Measurements from ENCODE around the gene THEM4.
"Not testable (repeated sequence)": the region's sequence is repeated elsewhere in the genome, so short reads cannot be mapped to it uniquely, and the experiment has no call there.

The THEM4 gene

GRCh38 chr1:151858030-151858746 is 51.1 kb downstream of the THEM4 start:
- no peak for DNase-seq

DNA sequence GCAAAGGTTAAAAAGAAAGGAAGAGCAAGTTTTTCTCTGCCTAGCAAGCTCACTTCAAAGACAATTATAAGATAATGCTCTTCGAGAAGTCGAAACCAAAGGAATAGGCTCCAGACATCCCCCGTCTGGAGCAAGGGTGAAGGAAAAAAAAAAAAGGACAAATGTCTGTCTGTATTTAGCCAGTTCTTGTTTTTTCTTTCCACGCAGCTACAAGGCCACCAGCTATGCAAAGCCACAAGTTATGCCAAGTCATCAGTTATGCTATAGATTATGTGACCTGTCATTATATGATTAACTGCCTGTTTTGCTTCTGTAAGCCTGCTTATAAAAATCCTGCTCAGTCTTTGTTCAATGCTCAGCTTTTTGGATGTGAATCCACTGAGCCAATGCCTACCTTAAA is 53.4 kb downstream of the THEM4 start:
- DNase-seq: no peak

DNA sequence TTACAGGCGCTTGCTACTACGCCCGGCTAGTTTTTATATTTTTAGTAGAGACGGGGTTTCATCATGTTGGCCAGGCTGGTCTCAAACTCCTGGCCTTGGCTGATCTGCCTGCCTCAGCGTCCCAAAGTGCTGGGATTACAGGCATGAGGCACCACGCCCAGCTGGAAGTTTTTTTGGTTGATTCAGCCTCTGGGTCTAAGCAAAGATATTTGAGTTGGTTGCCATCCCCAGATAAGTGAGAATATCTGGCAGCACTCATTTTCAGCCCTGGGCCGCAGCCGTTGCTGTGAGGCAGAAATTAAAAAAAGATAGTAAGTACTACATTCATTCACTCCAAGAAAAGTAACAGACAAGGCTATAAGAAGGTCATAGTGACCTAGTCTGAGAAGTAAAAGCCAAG is 53.8 kb downstream of the THEM4 start:
- not testable (repeated sequence) for DNase-seq

- DNase-seq: no peak
Measured at GRCh38 chr1:151854658-151855057, 54.7 kb downstream of the THEM4 start.

- DNase-seq: no peak
Measured at GRCh38 chr1:151853411-151853943, 55.8 kb downstream of the THEM4 start, which contains the start of gene THEM5. THEM5 (minus strand) TSS chr1:151853712; CDS start chr1:151853565, 147 bp downstream.

- DNase-seq: no peak
Measured at GRCh38 chr1:151852733-151853132, 56.6 kb downstream of the THEM4 start.

- DNase-seq: no peak
Measured at GRCh38 chr1:151851886-151852285, 57.4 kb downstream of the THEM4 start.

GRCh38 chr1:151849871-151850270 is 59.4 kb downstream of the THEM4 start:
- no peak for DNase-seq

- no peak for DNase-seq
Measured at GRCh38 chr1:151849126-151849525, 60.2 kb downstream of the THEM4 start.

DNA sequence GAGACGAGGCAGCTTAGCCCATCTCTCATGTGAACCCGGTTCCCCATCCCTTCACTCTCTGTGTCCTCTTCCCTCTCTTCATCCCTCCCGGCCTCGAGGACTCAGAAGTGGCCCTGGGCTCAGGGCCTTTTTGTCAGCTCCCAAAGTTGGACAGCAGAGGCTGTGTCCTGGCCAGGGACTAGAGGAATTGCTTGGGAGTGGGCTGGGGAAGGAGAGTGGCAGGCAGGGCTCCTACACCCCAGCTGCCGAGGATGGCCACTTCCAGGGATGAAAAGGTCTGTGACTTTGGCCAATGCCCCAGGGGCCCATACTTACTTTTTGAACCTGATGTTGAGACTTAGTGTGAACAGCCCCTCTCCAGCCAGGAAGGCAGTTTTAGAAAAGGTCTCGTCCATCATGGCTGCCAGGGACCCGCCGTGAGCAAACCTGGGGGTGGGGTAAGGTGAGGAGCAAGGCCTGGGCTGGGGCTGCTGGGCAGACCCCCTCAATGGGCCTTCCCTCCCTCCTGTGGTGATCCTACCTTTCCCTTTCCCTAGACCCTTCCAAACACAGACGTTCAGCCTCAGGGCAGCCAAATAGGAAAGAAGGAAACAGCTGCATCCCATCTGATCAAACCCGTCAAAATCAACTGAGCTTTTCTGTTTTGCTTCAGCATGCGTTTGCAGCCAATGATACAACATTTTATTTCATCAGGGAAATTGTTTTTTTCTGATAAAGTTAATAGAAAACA is 61.3 kb downstream of the THEM4 start:
- DNase-seq: no peak

GRCh38 chr1:151846686-151847237 is 62.5 kb downstream of the THEM4 start:
- no peak for DNase-seq

DNA sequence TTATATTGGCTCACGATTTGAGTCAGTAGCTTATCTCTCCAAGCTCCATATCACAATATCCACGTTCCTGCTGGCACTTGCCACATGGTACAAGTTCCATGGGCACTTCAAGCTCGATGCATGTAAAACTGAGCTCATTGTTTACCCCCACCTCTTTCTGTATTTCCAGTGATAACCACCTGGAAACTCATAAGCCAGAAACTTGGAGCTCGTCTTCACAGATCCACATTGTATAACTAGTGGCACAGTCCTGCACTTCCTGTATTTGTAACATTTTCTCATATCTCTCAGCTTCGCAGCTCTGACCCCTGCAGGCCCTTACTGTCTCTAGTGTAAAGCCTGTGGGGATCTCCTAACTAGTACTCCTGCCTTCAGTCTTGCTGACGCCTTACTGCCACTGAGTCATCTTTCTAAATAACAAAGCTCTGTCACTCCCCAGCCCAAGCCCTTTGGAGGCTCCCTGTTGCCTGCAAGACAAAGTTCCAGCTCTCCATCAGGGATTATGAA is 63.2 kb downstream of the THEM4 start:
- DNase-seq: no peak

- DNase-seq: no peak
Measured at GRCh38 chr1:151843398-151843797, 65.9 kb downstream of the THEM4 start.

DNA sequence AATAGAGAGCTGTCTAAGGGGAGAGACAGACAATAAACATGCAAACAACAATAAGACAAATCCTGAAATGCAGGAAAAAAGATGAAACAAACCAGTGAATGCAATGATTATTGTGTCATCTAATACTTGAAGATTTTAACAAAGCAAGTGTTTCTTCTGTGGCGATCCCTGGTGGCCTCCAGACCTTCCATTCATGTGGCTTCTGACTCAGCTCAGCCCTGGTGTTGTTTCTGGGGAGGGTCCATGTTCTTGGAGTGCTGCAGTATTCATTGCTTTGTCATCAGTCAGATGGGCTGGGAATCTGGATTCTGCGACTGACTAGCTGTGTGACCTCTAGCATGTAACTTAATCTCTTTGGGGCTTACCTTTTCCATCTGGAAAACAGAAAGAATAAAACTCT is 68.2 kb downstream of the THEM4 start:
- DNase-seq: no peak

GRCh38 chr1:151840421-151840820 is 68.9 kb downstream of the THEM4 start:
- DNase-seq: no peak

DNA sequence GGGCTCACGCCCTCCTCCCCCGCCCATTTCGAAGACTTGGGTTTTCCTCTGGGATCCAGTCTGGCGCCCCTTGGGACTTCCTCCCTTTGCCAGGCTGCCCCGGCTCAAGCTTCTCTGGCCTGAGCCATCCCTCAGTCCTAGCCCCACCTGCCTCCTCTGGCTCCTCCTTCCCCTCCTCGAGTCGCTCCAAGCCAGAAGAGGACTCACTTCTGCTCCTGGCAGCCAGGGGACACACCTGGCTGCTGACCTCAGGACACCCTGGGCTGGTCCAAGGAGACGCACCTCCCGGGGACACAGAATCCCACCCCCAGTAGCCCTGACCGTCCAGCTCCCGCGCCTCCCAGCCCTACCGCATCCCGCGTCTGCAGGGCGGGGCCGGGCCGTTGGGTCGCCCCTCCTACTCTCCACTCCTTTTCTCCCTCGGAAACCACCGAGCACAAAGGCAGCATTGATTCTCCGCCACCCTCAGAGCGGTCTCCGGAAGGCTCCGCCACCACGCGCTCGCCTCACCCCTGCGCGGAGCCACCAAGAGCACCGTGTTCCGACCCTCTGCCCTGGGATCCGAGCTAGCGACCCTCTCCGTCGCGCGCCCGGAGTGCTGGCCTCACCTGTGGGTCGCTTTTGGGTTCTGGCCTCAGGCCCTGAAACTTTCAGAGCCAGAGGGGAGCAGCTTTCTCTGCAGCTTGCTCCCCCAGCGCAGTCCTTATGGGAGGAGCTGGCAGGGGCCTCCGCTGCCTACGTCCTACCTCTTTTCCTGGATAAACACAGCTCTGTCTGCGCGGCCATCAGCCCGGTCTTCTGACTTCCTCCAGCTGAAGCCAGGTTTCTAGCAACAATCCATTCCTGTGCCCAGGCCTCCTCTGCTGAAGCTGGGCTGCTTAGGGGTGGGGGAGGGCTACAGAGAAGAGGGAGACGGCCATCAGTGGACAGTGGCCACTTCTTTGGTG is 69.6 kb downstream of the THEM4 start, which contains the start of gene C2CD4D:
Gene C2CD4D, minus strand, starts transcription at position 364 of the 947 bp plus-strand sequence. CDS start 831 bp downstream, outside the sequence.
- DNase-seq: peak; percentile 81

GRCh38 chr1:151839082-151839412 is 70.3 kb downstream of the THEM4 start:
- no peak for DNase-seq

GRCh38 chr1:151838222-151839081 is 70.9 kb downstream of the THEM4 start:
- no peak for DNase-seq

DNA sequence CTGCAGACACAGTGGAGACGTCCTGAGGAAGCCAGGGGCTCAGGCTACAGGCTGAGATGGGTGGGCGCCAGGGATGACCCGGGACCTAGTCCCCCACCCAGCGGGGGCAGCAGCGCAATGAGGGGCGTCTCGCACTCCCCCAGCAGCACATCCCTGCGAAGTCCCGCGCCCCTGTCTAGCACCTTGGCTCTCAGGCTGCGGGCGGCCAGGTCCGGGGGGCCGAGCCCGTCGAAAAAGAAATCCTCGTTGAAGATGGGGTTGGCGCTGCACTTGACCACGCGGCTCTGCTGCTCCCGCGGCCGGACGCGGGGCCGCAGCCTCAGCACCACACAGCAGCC is 71.5 kb downstream of the THEM4 start:
- DNase-seq: no peak

DNA sequence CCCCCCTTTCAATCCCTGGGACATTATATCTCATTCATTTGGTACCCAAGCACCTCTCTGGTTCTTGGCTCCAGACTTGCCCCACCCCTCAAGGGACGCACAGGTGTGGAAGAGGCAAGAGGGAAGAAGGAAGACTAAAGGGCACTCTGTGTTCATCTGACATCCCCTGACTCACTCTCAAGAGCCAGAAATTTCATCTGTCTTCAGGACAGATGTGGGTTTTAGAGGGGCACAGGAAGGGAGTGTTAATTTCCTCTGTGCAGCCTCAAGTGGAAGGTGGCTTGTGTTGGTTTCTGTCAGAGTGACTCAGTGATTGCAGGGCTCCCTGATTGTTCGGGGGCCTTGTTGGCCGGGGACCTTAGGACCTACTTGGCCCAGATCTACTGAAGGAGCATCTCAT is 72.1 kb downstream of the THEM4 start:
- DNase-seq: no peak

GRCh38 chr1:151835596-151835995 is 73.7 kb downstream of the THEM4 start:
- no peak for DNase-seq

- no peak for DNase-seq
Measured at GRCh38 chr1:151834239-151834638, 75.1 kb downstream of the THEM4 start.
